IPS-18c (cell line): Measurements from ENCODE around the gene PRKCA.
A peak's percentile ranks its signal among the peaks of the same experiment; 100 is the strongest.
"Not testable (repeated sequence)": the region's sequence is repeated elsewhere in the genome, so short reads cannot be mapped to it uniquely, and the experiment has no call there.

ENCODE experiments used
- H3K4me3 ChIP-seq: 2 replicates; pipeline ENCODE4 v1.7.0; 2013; ENCODE audit warnings: low read depth, mild to moderate bottlenecking, low read length, moderate library complexity; ENCODE audit not compliant: insufficient read depth
- H3K9me3 ChIP-seq: one replicate; pipeline ENCODE4 v1.6.1; 2013; ENCODE audit warnings: mild to moderate bottlenecking, low read length, moderate library complexity; ENCODE audit not compliant: control insufficient read depth, insufficient read depth

PRKCA gene

GRCh38 chr17:66283296-66283934 lies 19.0 kb upstream of the PRKCA start:
- H3K4me3 ChIP-seq: no peak overlapping the region
- no peaks in the 10 kb centered on the region for H3K9me3 ChIP-seq

- no peak overlapping the region for H3K4me3 ChIP-seq
- no peaks in the 10 kb centered on the region for H3K9me3 ChIP-seq
Observed at GRCh38 chr17:66283971-66284370, 18.4 kb upstream of the PRKCA start.

- Histone ChIP-seq H3K4me3 (no peak overlapping the region), H3K9me3 (no peaks in the 10 kb centered on the region)
Observed at GRCh38 chr17:66285149-66285548, 17.3 kb upstream of the PRKCA start.

- no peaks in the 10 kb centered on the region for H3K9me3 ChIP-seq
- no peak overlapping the region for H3K4me3 ChIP-seq
Observed at GRCh38 chr17:66287911-66288310, 14.5 kb upstream of the PRKCA start.

GRCh38 chr17:66290101-66290722 lies 12.2 kb upstream of the PRKCA start:
- Histone ChIP-seq H3K9me3 (no peaks in the 10 kb centered on the region), H3K4me3 (no peak overlapping the region)

GRCh38 chr17:66292353-66292752 lies 10.1 kb upstream of the PRKCA start:
- Histone ChIP-seq H3K4me3 (no peak overlapping the region), H3K9me3 (no peaks in the 10 kb centered on the region)

GRCh38 chr17:66296289-66296725 lies 6.1 kb upstream of the PRKCA start:
- Histone ChIP-seq H3K9me3 (no peaks in the 10 kb centered on the region), H3K4me3 (no peak overlapping the region)

GRCh38 chr17:66297443-66297842 lies 5.0 kb upstream of the PRKCA start:
- H3K4me3 ChIP-seq, H3K9me3 ChIP-seq: not testable (repeated sequence)

GRCh38 chr17:66299711-66300110 lies 2.7 kb upstream of the PRKCA start:
- Histone ChIP-seq H3K4me3 (no peak overlapping the region), H3K9me3 (no peaks in the 10 kb centered on the region)

GRCh38 chr17:66300956-66301355 lies 1.5 kb upstream of the PRKCA start:
- no peak overlapping the region; the same call in 1 of the 2 replicates for H3K4me3 ChIP-seq

GRCh38 chr17:66301367-66301863 lies 998 bp upstream of the PRKCA start:
- H3K9me3 ChIP-seq: no peaks in the 10 kb centered on the region
- H3K4me3 ChIP-seq: peak overlapping the region; percentile 80

More at GRCh38 chr17:66300956-66301355, 1.5 kb upstream of the PRKCA start:
- H3K9me3 ChIP-seq: no peaks in the 10 kb centered on the region

GRCh38 chr17:66302761-66303626 lies 581 bp downstream of the PRKCA start:
- Histone ChIP-seq H3K9me3 (no peaks in the 10 kb centered on the region), H3K4me3 (peak overlapping the region; percentile 71)

GRCh38 chr17:66304304-66305174 lies 2.1 kb downstream of the PRKCA start:
- Histone ChIP-seq H3K9me3 (no peaks in the 10 kb centered on the region), H3K4me3 (peak overlapping the region; percentile 10; the same call in 1 of the 2 replicates)

- Histone ChIP-seq H3K4me3 (no peak overlapping the region), H3K9me3 (no peaks in the 10 kb centered on the region)
Observed at GRCh38 chr17:66306446-66306845, 4.0 kb downstream of the PRKCA start.

GRCh38 chr17:66307257-66307656 lies 4.8 kb downstream of the PRKCA start:
- Histone ChIP-seq H3K4me3 (no peak overlapping the region), H3K9me3 (no peaks in the 10 kb centered on the region)

- Histone ChIP-seq H3K4me3 (no peak overlapping the region), H3K9me3 (no peaks in the 10 kb centered on the region)
Observed at GRCh38 chr17:66308856-66309255, 6.4 kb downstream of the PRKCA start.

GRCh38 chr17:66309793-66310192 lies 7.4 kb downstream of the PRKCA start:
- no peaks in the 10 kb centered on the region for H3K9me3 ChIP-seq

More at GRCh38 chr17:66309793-66310192, 7.4 kb downstream of the PRKCA start:
- H3K4me3 ChIP-seq: no peak overlapping the region
